GM18502 (cell line): ENCODE data around the gene KCNE1.
"Not testable (repeated sequence)": the region's sequence is repeated elsewhere in the genome, so short reads cannot be mapped to it uniquely, and the experiment has no call there.

Source experiments
- ATAC-seq: cut with Tn5 transposase; IDR thresholded peaks from one replicate; pipeline ENCODE4 v1.9.1; 2021; ENCODE audit warnings: mild to moderate bottlenecking; ENCODE audit not compliant: unreplicated experiment, poor library complexity

The KCNE1 gene

DNA sequence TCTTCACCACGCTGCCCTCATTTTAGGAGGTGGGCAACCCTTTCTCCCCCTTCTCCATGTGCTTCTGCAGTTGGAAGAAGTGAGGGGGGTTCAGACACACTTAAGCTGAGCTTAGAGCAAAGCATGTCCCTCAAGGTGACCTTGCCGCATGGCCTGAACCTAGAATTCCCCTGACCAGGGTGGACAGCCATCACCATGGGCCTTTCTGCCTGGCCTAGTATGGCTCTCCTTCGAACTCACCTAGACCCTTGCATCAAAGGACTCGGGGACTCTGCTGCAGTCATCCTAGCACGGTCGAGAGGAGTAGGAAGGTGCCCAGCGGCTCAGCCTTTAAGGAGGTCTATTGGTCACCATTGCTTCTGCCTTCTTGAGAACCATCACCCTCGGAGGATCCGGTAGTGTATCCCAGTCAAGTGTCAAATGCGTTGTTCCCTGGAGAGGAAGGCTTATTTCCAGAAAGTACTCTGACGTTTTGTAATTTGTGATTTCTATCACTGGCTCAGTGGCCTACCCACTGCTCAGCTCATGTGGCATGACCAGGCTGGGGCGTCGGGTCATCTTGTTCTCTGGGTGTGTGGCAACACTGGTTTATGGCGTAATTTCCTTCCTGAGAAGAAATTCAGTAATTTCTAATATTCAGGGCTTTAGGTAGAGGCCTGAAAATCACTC is at the start of gene KCNE1:
TSS of gene KCNE1 (minus strand) at position 424 of the 669 bp plus-strand sequence. CDS start 62,576 bp downstream, outside the sequence.
- ATAC-seq = no peak

DNA sequence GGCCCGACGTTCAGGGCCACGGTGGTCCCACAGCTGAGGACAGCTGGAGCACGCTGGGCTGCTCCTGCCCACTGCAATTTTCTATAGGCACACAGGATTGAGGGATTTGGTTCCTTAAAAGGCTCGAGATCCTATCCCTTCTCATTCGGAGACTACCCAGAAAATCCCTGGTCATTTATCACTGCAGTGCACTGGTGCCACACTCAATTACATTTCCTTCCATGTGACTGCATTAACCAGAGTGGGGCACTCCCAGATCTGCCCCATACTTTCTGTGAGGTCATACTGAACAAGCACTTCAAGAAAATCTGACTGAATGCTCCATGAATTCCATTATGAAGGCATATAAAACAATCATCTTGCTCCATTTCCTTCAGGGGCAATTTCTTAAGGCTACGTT is 49.8 kb upstream of the KCNE1 start:
- no peak for ATAC-seq

GRCh38 chr21:34560609-34561008 is 48.6 kb upstream of the KCNE1 start:
- no peak for ATAC-seq

DNA sequence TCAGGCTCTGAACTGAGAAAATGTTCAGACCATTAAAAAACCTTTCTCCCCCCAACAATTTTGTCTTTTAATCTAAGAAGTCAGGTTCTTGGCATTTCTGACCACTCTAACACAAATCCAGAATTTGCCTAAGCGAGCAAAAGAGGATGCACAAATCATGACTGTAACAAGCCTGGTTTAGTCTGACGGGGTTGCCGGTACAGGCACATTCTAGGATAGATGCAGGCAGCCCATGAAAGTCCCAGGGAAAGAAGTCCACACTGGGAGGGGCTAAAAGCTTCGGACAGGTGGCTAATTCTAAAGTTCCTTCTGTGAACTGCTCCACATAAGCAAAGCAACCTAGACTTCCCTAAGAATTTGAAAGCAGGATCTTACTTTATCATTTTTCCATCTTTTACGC is 48.0 kb upstream of the KCNE1 start:
- no peak for ATAC-seq

- no peak for ATAC-seq
These were observed 47.1 kb upstream of the KCNE1 start for GRCh38 chr21:34559089-34559631.

GRCh38 chr21:34558166-34558565 is 46.2 kb upstream of the KCNE1 start:
- no peak for ATAC-seq

DNA sequence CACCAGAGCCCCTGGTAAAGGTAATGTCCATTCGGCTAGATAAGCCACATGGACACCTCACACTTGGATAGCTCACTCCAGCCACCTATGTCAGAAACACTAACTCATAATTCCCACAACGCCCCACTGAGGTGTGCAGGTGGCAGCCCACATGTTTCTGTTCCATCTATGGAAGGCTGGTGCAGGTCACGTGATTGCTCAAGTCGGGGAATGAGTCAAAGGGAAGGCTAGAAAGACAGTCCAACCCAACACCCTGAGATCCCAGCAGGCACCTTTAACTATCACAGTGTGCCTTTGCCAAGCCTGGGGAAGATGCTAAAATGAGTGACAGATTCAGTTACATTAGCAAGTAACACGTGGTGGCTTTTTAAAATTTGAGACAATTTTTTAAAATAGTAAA is 45.3 kb upstream of the KCNE1 start:
- ATAC-seq = no peak

- not testable (repeated sequence) for ATAC-seq
These were observed 42.7 kb upstream of the KCNE1 start for GRCh38 chr21:34554670-34555069.

DNA sequence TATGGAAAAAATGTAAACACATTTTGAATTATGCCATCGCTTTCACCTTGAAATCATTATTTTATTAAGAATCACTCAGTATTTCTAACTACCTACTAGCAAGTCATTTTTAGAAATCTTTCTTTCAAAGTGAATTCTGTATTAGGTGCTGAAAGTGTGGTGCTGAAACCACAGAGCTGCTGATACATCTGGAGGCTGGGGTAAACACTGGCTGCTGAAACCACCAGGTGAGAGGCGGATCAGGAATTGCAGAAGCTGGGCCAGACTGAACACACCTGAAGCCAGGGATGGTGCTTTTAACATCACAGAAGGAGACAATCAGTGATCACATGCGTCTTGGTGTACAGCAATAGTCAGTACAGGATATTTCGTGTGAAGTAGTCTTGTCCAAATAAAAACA is 42.2 kb upstream of the KCNE1 start:
- ATAC-seq = no peak

GRCh38 chr21:34553151-34553952 is 41.3 kb upstream of the KCNE1 start:
- no peak for ATAC-seq

GRCh38 chr21:34552360-34553098 is 40.5 kb upstream of the KCNE1 start:
- no peak for ATAC-seq

DNA sequence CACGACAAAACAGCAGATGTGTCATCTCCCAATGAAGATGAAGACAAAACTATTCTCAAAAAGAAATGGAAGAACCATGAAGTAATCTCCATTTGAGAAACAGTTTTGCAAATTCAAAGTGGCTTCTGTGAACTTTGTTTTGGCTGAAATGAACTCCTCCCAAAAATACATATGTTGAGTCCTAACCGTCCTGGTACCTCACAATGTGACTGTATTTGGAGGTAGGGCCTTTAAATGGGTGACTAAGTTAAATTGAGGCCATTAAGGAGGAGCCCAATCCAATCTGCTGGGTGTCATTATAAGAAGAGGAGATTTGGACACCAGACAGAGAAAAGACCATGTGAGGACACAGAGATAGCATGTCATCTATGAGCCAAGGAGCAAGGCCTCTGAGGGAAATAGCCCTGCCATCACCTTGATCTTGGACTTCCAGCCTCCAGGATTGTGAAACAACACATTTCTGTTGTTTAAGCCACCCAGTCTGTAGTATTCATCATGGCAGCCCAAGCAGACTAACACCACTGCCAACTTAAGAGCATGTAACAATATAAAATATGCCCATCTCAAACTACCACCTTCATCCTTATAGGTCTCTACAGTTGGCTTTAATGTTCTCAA is 38.3 kb upstream of the KCNE1 start:
- no peak for ATAC-seq

GRCh38 chr21:34548781-34549376 is 36.9 kb upstream of the KCNE1 start:
- no peak for ATAC-seq

GRCh38 chr21:34546542-34546941 is 34.5 kb upstream of the KCNE1 start:
- no peak for ATAC-seq

DNA sequence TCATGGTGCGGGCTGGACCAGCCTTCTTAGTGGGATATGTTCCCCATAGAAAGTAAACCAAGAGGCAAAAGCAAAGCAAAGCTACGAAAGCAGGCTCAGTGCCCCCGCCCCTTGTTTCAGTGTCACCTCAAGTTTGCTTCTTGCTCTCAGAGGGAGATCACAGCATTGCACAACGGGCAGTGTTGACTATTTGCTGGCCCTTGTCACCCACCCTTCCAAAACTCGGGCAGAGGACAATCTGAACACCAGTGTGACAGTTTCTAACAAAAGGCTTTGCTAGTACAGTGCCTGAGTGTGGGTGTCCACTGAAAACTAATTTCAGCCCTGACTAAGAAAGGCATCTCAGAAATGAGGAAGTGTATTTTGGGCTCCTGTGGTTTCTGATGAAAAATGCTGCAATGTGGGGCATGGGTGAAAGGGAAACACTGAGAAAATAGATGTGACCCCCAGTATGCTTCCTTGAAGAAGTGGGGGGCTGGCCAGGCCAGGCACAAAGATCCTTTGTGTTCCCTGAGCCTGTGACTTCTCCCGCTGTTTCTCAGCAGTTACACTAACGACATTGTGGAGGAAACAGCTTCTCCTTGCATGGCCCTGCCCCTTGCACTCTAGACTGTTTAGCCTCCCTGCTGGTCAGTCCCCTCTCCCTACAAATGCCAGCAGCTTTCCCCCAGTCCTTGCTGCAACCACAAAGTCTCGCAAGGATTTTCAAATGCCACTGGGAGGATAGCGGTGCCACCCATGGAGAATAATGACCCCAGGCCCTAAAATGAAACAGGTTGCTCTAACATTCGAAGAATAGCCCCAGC is 33.3 kb upstream of the KCNE1 start:
- peak; percentile 91 for ATAC-seq

DNA sequence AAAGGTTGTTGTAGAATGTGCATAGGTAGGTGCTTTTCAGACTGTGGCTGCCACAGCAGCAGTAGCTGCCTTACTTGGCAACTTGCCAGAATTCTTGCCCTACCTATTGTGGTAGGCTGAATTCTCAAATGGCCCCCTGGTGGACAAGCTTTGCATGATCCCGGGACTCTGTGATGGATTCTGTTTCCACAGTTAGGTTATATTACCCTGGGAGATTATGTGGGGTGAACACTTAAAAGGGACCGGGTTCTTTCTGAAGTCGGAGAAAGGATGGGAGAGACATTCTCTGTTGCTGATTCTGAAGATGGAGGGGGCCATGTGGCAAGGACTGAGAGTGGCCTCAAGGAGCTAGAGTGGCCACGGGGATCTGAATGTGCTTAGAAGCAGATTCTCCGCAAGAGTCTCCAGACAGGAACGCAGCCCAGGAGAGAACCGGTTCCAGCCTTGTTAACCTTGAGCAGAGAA is 32.1 kb upstream of the KCNE1 start:
- ATAC-seq = no peak

- ATAC-seq = no peak
These were observed 31.0 kb upstream of the KCNE1 start for GRCh38 chr21:34543017-34543416.

GRCh38 chr21:34540206-34540605 is 28.2 kb upstream of the KCNE1 start:
- ATAC-seq = no peak

DNA sequence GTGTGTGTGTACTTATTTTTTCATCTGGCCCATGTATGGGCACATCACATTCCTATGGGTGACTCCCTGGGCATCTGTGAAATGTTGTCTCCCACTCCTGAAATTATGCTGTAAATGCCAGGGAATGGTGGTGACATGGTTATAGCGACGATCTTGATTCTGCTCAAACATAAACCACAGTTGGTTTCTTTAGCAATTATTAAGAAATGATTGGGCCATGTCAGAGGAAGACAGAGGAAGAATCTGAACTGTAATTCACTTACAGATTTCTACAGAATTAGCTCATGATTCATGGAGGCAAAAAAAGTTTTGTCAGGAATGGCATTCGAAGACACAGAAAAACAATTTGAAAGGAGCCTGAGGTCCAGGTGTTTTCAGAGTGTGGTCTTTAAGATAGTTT is 25.8 kb upstream of the KCNE1 start:
- no peak for ATAC-seq
